ENCODE measurements around the gene VAV2. TPM values are rescaled to one million over a fixed set of nuclear protein-coding genes. Genes with fewer than 3 reads are reported as not detected.
A peak's percentile ranks its signal among the peaks of the same experiment; 100 is the strongest.

Gene VAV2
- total and polyA plus RNA-seq, 4 donors: 13.0 to 28.2 (median 16.3) TPM

DNA sequence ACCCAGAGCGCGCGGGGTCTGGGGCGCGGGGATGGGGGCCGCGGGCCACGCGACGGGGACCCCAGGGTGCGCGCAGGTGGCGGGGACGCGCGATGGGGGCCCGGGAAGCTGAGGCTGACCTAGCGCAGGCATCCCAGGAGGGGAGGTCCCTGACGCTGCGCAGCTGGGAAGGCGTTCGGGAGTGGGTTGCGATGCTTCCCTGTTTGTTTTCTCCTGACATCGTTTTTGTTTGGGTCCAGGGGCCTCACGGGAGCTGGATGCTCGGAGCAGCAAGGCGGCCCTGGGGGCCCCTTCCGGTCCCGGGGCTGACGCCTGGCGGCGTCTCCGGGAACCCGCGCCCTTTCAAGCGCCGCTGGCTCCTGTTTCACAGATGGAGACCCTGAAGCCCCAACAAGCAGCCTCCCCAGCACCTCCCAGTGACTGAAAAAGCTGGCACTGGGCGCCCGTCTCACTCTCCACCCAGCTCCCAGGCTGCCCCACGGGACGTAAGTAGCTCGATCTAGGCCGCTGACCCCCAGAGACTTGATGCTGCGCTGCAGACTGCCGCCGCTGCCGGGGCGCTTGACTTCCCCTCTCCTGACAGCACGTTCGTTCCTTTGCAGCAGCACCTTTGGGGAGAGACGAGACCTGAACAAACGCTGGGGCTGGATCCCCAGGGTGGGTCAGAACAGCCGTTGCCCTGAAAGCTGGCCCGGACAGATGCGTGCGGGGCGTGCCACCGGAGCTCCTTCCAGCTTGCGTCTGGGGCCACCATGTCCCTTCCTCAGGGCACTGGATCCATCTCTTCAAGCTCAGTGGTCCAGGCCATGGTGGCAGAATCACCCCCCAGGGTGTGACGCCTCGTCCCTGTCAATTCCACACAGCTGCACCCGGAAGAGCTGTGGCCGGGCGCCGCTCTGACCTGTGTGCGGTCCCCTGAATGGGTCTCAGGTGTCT, 33.8 kb upstream of the VAV2 start:
- H3K9ac ChIP-seq (ENCODE audit: insufficient read depth in 1 of 2, low read length in 2 of 2): no peak overlapping the region
- TF ChIP-seq, protein P1, sequence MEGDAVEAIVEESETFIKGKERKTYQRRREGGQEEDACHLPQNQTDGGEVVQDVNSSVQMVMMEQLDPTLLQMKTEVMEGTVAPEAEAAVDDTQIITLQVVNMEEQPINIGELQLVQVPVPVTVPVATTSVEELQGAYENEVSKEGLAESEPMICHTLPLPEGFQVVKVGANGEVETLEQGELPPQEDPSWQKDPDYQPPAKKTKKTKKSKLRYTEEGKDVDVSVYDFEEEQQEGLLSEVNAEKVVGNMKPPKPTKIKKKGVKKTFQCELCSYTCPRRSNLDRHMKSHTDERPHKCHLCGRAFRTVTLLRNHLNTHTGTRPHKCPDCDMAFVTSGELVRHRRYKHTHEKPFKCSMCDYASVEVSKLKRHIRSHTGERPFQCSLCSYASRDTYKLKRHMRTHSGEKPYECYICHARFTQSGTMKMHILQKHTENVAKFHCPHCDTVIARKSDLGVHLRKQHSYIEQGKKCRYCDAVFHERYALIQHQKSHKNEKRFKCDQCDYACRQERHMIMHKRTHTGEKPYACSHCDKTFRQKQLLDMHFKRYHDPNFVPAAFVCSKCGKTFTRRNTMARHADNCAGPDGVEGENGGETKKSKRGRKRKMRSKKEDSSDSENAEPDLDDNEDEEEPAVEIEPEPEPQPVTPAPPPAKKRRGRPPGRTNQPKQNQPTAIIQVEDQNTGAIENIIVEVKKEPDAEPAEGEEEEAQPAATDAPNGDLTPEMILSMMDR (IDR thresholded peaks at IDR 0.05; ENCODE audit: control extremely low read depth, extremely low read depth): no peak
- peaks cover 0 to 19% (median 6%) of the 10 kb centered on the region in 4 donors for H3K36me3 ChIP-seq (ENCODE audit: control insufficient read depth in 4 of 4, insufficient read depth in 4 of 4, low read length in 4 of 4)
- H3K4me3 ChIP-seq: peak overlapping the region; percentile 64
- peaks cover 0 to 8% (median 3%) of the 10 kb centered on the region in 5 donors for H3K4me1 ChIP-seq (ENCODE audit: control insufficient read depth in 5 of 5, insufficient read depth in 5 of 5, low read length in 5 of 5)
- no peaks in the 10 kb centered on the region for H3K27me3 ChIP-seq (ENCODE audit: control insufficient read depth in 3 of 3, insufficient read depth in 3 of 3, low read length in 2 of 3)
- ATAC-seq (ENCODE audit: insufficient read depth, low FRiP score): peak; percentile 3
- no peaks in the 10 kb centered on the region for H3K9me3 ChIP-seq (ENCODE audit: control insufficient read depth in 4 of 4, insufficient read depth in 3 of 4, low read length in 3 of 4)
- peak; percentile 57 to 65 (median 61) for DNase-seq
- 15 to 18% methylated on average over 60 to 66 of the region's 66 CpGs for WGBS, 2 donors
- H3K27ac ChIP-seq (ENCODE audit: low read depth in 1 of 2, low read length in 1 of 2): no peak overlapping the region

GRCh38 chr9:134024828-134025605, 32.9 kb upstream of the VAV2 start, which contains the start of gene BRD3OS:
TSS of gene BRD3OS (plus strand) at chr9:134025481. CDS start at chr9:134026748, 1,267 bp downstream.
- Histone ChIP-seq H3K4me3 (peak within 1 kb of the TSS; percentile 64), H3K9me3 (ENCODE audit: control insufficient read depth in 4 of 4, insufficient read depth in 3 of 4, low read length in 3 of 4) (no peaks in the 10 kb centered on the region), H3K36me3 (ENCODE audit: control insufficient read depth in 4 of 4, insufficient read depth in 4 of 4, low read length in 4 of 4) (peaks cover 0 to 16% (median 3%) of the 10 kb centered on the region in 4 donors), H3K4me1 (ENCODE audit: control insufficient read depth in 5 of 5, insufficient read depth in 5 of 5, low read length in 5 of 5) (peaks cover 0 to 8% (median 3%) of the 10 kb centered on the region in 5 donors), H3K27ac (ENCODE audit: low read depth in 1 of 2, low read length in 1 of 2) (no peak within 1 kb of the TSS), H3K9ac (ENCODE audit: insufficient read depth in 1 of 2, low read length in 2 of 2) (no peak within 1 kb of the TSS), H3K27me3 (ENCODE audit: control insufficient read depth in 3 of 3, insufficient read depth in 3 of 3, low read length in 2 of 3) (no peaks in the 10 kb centered on the region)
- TF ChIP-seq, protein P1 (IDR thresholded peaks at IDR 0.05; ENCODE audit: control extremely low read depth, extremely low read depth): peak; percentile 0
- WGBS, 2 donors: 1% methylated on average over 30 to 43 of the region's 43 CpGs
- ATAC-seq (ENCODE audit: insufficient read depth, low FRiP score) (peak; percentile 98), DNase-seq (peak; percentile 99 to 100 (median 100))

DNA sequence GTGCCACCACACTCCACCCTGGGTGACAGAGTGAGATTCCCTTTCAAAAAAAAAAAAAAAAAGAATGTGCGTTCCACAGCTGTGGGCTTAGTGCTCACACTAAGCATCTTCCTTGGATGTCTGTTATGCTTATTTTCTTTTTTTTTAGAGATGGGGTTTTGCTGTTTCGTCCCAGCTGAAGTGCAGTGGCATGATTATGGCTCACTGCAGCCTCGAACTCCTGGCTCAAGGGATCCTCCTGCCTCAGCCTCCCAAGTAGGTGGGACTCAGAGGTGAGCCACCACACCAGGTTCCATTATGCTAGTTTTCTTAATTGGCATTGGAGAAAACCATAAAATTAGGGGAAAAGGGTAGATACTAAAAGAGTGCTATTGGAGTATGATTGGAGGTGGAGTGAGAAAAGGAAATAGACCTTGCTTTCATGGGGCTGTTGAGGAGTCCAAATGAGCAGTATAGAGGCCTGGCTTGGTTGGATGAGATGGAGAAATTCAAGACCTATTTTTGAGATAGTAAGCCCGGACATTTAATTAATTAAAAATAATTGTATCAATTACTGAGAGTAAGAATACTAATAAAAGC, 32.2 kb upstream of the VAV2 start:
- TF ChIP-seq, protein P1 (IDR thresholded peaks at IDR 0.05; ENCODE audit: control extremely low read depth, extremely low read depth): no peak
- ATAC-seq (ENCODE audit: insufficient read depth, low FRiP score) (no peak), DNase-seq (peak in 1 of 3 donors; percentile 3)
- Histone ChIP-seq H3K27ac (ENCODE audit: low read depth in 1 of 2, low read length in 1 of 2) (no peak overlapping the region), H3K27me3 (ENCODE audit: control insufficient read depth in 3 of 3, insufficient read depth in 3 of 3, low read length in 2 of 3) (no peaks in the 10 kb centered on the region), H3K4me3 (no peak overlapping the region), H3K4me1 (ENCODE audit: control insufficient read depth in 5 of 5, insufficient read depth in 5 of 5, low read length in 5 of 5) (peaks cover 0 to 8% (median 3%) of the 10 kb centered on the region in 5 donors), H3K36me3 (ENCODE audit: control insufficient read depth in 4 of 4, insufficient read depth in 4 of 4, low read length in 4 of 4) (peaks cover 0 to 16% (median 3%) of the 10 kb centered on the region in 4 donors), H3K9me3 (ENCODE audit: control insufficient read depth in 4 of 4, insufficient read depth in 3 of 4, low read length in 3 of 4) (no peaks in the 10 kb centered on the region), H3K9ac (ENCODE audit: insufficient read depth in 1 of 2, low read length in 2 of 2) (no peak overlapping the region)
- 77 to 79% methylated on average over 4 of the region's 4 CpGs for WGBS, 2 donors
